HepG2 (cell line): Measurements from ENCODE around the gene RASSF10.

Experiments
- BHLHE40 ChIP-seq: IDR thresholded peaks from 2 replicates; pipeline ENCODE4 v1.6.1; 2011; ENCODE audit warnings: low read length, improper control_type of control experiment
- FOXK1 ChIP-seq: sonication (generic); formaldehyde crosslinking; IDR thresholded peaks from 2 replicates; pipeline ENCODE4 v1.4.0; 2020; ENCODE audit warnings: low read depth, missing genetic modification reagents, borderline replicate concordance
- SRF ChIP-seq: IDR thresholded peaks from 2 replicates; pipeline ENCODE4 v1.6.1; 2011; ENCODE audit warnings: mild to moderate bottlenecking, low read depth, low read length, moderate library complexity
- TEF ChIP-seq: sonication (generic); formaldehyde crosslinking; IDR thresholded peaks from 2 replicates; pipeline ENCODE4 v1.5.0; 2020; ENCODE audit warnings: missing genetic modification reagents
- ZFP36 ChIP-seq: fragments of 150-350 bp; IDR thresholded peaks from 2 replicates; pipeline ENCODE4 v1.6.1; 2018; ENCODE audit warnings: borderline replicate concordance, low read length, low read depth; ENCODE audit not compliant: partially characterized antibody
- ZNF17 ChIP-seq: sonication (generic); formaldehyde crosslinking; IDR thresholded peaks from 2 replicates; pipeline ENCODE4 v1.5.0; 2020; ENCODE audit warnings: mild to moderate bottlenecking, missing genetic modification reagents

GRCh38 chr11:13046637-13047570, 37.8 kb downstream of the RASSF10 start:
- TF ChIP-seq TEF (CRISPR knock-in tag) (no peak), BHLHE40 (no peak), ZFP36 (no peak), ZNF17 (CRISPR knock-in tag) (no peak), SRF (no peak), FOXK1 (CRISPR knock-in tag) (no peak)
